HG02763 (cell line): ENCODE data around the gene LRRFIP1.
"Not testable (repeated sequence)": the region's sequence is repeated elsewhere in the genome, so short reads cannot be mapped to it uniquely, and the experiment has no call there.

ENCODE experiments used
- ATAC-seq: cut with Tn5 transposase; IDR thresholded peaks from one replicate; pipeline ENCODE4 v1.9.1; 2021; ENCODE audit warnings: mild to moderate bottlenecking, moderate library complexity; ENCODE audit not compliant: unreplicated experiment

LRRFIP1 gene

GRCh38 chr2:237661270-237661669 is 33.9 kb downstream of the LRRFIP1 start:
- no peak for ATAC-seq

DNA sequence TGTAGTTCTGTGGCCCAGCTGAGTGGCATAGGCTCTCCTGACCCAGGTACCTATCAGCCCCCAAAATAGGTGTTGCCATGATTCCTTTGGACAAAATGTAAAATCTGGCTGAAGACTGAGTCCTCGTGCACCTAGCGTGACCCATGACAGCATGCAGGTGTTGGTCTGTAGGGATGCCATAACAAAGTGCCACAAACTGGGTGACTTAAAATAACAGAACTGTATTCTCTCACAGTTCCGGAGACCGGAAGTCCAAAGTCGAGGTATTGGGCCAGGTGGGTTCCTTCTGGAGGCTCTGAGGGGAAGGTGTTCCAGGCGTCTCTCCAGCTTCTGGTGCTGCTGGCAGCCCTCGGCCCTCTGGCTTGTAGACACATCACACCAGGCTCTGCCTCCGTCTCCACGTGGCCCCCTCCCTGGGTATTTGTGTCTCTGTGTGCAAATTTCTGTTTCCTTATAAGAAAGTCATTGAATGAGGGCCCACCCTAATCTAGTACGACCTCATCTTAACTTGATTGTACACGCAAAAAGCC is 34.5 kb downstream of the LRRFIP1 start:
- no peak for ATAC-seq

GRCh38 chr2:237662671-237663093 is 35.3 kb downstream of the LRRFIP1 start:
- ATAC-seq = no peak

DNA sequence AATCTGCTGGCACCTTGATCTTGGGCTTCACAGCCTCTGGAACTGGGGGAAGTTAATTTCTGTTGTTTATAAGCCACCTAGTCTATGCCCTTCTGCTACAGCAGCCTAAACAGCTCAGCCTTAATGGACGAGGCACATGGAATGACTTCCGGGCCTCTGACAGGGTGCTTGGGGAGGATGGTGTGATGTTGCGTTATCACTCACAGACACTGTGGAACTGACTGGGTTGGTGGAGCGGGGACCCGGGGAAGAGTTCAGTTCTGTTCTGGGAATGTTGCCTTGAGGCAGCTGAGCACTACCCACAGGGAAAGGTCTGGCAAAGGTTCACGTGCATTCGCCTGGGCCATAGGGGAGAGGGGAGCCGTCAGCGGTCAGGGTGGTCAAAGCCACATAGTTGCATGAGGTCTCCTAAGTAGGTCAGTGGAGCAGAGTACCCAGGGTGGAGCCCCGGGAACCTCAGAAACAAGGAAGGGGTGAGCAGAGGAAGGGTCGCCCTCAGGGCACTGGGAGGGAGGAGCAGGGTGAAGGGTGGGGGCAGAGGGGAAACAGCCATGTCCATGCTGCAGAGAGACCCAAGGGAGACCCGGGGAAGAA is 36.2 kb downstream of the LRRFIP1 start:
- no peak for ATAC-seq

DNA sequence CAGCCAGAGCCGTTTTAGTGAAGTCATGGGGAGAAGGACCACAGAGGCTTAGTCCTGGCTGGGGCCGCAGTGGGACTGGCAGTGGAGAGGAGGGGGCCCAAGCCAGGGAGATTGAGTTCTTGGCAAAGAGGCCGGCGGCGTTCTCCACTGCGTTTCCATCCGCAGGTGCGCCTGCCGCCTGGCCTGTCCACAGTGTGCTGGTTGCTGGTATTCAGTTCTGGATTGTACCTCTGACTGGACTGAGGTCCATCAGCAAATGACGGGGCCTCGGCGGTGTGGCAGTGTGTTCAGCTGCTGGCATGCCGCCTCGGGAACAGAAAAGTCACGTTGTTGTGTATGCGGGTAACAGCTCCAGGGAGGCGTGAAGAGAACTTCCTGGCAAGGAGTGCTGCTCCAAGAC is 36.8 kb downstream of the LRRFIP1 start:
- no peak for ATAC-seq

DNA sequence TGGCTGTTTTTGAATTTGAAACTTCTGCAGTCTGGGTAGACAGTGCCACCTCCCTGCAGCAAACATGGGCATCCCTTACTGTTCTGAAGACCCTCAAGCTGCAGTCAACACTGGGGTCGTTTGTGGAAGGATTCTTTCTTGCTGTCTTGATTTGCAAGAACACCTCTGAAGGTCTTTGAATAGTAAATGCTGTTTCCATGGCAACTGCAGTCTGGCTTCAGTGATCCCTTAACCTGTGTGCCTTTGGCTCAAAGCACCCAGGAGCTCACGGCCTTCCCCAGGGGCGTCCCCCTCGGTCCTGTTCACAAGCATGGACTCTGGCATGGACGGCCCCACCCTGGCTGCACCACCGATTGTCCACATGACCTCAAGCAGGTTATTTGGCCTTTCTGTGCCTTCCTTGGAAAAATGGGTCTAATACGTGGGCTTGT is 38.3 kb downstream of the LRRFIP1 start:
- no peak for ATAC-seq

DNA sequence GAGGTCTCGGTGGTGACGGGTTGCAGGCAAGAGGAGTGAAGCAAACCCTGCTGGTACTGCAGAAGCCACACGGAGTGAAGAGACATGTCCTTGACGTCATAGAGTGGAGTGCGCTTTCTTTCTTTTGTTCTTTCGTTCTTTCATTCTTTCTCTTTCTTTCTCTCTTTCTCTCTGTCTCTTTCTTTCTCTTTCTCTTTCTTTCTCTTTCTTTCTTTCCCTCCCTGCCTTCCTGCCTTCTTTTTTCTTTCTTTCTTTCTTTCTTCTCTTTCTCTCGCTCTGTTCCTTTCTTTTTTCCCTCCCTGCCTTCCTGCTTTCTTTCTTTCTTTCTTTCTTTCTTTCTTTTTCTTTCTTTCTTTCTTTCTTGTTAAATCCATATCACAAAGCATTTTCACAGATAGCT is 39.2 kb downstream of the LRRFIP1 start:
- no peak for ATAC-seq

DNA sequence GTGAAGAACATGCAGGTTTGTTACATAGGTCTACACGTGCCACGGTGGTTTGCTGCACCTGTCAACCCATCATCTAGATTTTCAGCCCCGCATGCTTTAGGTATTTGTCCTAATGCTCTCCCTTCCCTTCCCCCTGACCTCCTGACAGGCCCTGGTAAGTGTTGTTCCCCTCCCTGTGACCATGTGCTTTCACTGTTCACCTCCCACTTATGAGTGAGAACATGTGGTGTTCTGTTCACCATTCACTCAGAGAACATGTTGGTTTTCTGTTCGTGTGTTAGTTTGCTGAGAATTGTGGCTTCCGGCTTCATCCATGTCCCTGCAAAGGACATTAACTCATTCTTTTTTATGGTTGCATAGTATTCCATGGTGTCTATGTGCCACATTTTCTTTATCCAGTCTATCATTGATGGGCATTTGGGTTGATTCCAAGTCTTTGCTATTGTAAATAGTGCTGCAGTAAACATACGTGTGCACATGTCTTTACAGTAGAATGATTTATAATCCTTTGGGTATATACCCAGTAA is 39.7 kb downstream of the LRRFIP1 start:
- ATAC-seq = not testable (repeated sequence)

- ATAC-seq = no peak
Observed at GRCh38 chr2:237667893-237668292, 40.5 kb downstream of the LRRFIP1 start.

- no peak for ATAC-seq
Observed at GRCh38 chr2:237668440-237668839, 41.1 kb downstream of the LRRFIP1 start.

DNA sequence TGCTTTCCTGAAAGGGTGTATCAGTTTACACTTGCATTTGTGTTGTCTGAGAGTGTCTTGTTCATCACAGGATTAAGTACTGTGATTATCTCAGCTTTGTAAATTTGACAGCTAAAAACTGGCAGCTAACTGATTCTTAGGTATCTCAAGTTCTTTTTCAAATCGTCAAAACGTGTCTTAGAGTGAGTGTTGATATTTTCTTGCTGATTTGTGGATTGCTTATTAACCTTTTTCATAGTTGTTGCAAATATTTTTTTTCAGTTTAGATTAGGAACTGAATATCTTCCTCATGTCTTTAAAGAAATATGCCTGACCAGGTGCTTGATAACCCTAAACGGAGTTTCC is 41.9 kb downstream of the LRRFIP1 start:
- peak; percentile 6 for ATAC-seq

- peak; percentile 67 for ATAC-seq
Observed at GRCh38 chr2:237669628-237670392, 42.4 kb downstream of the LRRFIP1 start.

DNA sequence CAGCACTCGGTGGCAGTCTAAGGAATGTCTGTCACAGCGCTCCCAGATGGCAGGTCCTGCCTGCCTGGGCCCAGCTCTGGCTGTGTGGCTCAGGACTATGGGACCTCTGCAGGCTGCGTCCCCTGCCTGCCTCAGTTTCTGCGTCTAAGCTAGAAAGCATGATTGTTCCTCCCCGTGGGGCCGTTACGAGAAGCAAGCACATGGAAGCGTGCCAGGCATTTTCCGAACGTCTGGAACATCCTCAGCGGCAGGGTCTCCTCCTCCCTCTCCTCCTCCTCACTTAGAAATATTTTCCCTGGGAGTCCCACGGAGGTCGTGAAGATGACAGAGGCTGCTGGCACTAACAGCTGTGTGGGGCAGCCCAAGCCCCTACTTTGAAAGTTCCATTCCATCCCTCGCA is 43.3 kb downstream of the LRRFIP1 start:
- no peak for ATAC-seq

- no peak for ATAC-seq
Observed at GRCh38 chr2:237671466-237672138, 44.2 kb downstream of the LRRFIP1 start.

- ATAC-seq = no peak
Observed at GRCh38 chr2:237672731-237673129, 45.3 kb downstream of the LRRFIP1 start.

GRCh38 chr2:237673130-237674001 is 46.0 kb downstream of the LRRFIP1 start:
- peak; percentile 24 for ATAC-seq

DNA sequence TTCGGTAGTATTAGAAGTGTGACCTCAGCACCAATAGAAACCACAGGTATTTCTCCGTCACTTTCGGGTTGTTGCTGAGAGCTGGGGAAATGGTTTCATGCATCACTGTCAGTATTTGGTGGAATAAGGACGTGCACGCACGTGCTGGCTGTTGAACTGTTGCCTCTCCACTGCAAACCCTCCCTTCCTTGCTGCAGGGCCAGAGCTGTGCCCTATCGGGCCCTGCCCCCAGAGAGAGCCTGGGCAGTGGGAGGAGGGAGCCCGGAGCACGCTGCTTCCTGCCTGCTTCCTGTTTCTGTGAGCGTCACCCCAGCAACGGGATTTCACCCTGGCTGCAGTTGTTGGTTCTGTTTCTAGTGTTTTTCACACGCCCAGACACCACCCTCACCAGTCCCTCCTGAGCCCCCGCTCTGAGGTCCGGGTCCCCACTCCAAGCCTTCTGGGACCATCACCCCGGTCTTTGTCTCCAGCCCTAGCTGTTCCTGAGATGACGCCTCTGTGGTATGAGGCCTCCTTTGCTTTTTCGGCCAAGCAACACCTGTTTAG is 47.4 kb downstream of the LRRFIP1 start:
- peak; percentile 87 for ATAC-seq

DNA sequence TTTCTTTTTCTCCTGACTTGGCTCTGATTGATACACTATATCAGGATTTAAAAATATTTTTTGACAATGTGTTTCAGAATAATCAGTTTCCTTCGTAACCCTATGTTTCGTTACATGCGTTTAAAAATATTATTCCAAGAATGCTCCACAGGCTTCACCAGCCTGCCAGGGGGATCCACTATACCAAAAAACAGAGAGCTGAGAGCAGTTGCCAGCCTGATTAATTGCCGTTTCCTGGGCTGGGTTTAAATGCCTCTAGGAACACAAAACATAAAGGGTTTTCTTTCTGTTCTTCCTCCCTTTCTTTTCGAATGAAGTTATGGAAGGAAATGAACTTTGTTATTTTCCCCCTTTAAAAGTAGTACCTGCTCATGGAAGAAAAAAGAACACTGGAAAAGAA is 47.9 kb downstream of the LRRFIP1 start:
- no peak for ATAC-seq

- no peak for ATAC-seq
Observed at GRCh38 chr2:237680702-237681478, 53.5 kb downstream of the LRRFIP1 start.

DNA sequence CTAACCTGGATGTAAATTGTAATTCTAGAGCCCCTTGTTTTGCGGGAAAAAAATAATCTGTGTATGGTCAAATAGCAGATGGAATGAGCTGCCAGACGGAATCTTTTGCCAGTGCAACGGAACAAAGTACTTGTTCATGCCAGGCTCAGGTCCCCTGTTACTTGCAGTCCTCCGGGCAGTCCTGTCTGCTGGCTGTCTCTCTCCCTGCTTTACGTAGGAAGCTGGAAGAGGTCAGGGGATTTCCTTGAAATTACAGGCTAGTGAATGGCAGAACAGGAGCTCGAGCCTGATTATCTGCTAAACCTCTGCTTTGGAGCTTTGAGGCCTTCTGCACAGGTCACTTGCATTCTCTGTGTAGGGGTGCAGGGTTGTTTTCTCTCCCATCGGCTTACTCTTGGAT is 54.8 kb downstream of the LRRFIP1 start:
- ATAC-seq = no peak
